HS-5 (cell line): ENCODE measurements around the gene ANKS1B.
"Not testable (repeated sequence)": the region's sequence is repeated elsewhere in the genome, so short reads cannot be mapped to it uniquely, and the experiment has no call there.

Source experiments
- DNase-seq: peaks from one replicate; pipeline ENCODE4 v3.0.0-alpha.2; 2012; ENCODE audit warnings: low read depth

Gene ANKS1B

GRCh38 chr12:99758997-99759396 is 225.7 kb downstream of the ANKS1B start:
- DNase-seq: no peak

- DNase-seq: no peak
These were observed 232.0 kb downstream of the ANKS1B start for GRCh38 chr12:99752740-99753139.

GRCh38 chr12:99746538-99746937 is 238.2 kb downstream of the ANKS1B start:
- no peak for DNase-seq

- no peak for DNase-seq
These were observed 238.8 kb downstream of the ANKS1B start for GRCh38 chr12:99745895-99746294.

- DNase-seq: no peak
These were observed 239.6 kb downstream of the ANKS1B start for GRCh38 chr12:99745121-99745520.

- no peak for DNase-seq
These were observed 247.9 kb downstream of the ANKS1B start for GRCh38 chr12:99736760-99737269.

GRCh38 chr12:99732131-99732530 is 252.6 kb downstream of the ANKS1B start:
- DNase-seq: no peak

GRCh38 chr12:99722690-99723486 is 261.8 kb downstream of the ANKS1B start:
- no peak for DNase-seq

- no peak for DNase-seq
These were observed 262.9 kb downstream of the ANKS1B start for GRCh38 chr12:99721715-99722275.

GRCh38 chr12:99720083-99720465 is 264.7 kb downstream of the ANKS1B start:
- not testable (repeated sequence) for DNase-seq

- not testable (repeated sequence) for DNase-seq
These were observed 265.2 kb downstream of the ANKS1B start for GRCh38 chr12:99719411-99720082.

GRCh38 chr12:99715841-99716510 is 268.8 kb downstream of the ANKS1B start:
- not testable (repeated sequence) for DNase-seq

- not testable (repeated sequence) for DNase-seq
These were observed 269.8 kb downstream of the ANKS1B start for GRCh38 chr12:99714921-99715320.

- no peak for DNase-seq
These were observed 270.7 kb downstream of the ANKS1B start for GRCh38 chr12:99713946-99714520.

GRCh38 chr12:99712281-99712680 is 272.5 kb downstream of the ANKS1B start:
- DNase-seq: no peak

GRCh38 chr12:99711246-99711645 is 273.5 kb downstream of the ANKS1B start:
- DNase-seq: no peak

GRCh38 chr12:99709619-99710018 is 275.1 kb downstream of the ANKS1B start:
- DNase-seq: no peak

- DNase-seq: no peak
These were observed 275.6 kb downstream of the ANKS1B start for GRCh38 chr12:99709116-99709515.

- no peak for DNase-seq
These were observed 276.9 kb downstream of the ANKS1B start for GRCh38 chr12:99707883-99708282.

GRCh38 chr12:99706736-99707473 is 277.8 kb downstream of the ANKS1B start:
- no peak for DNase-seq

GRCh38 chr12:99704458-99704857 is 280.3 kb downstream of the ANKS1B start:
- no peak for DNase-seq
